Neural progenitor cell (in vitro differentiated cells): ENCODE measurements around the gene PITPNB. TPM values are rescaled to one million over a fixed set of nuclear protein-coding genes. Genes with fewer than 3 reads are reported as not detected.

Source experiments
- DNase-seq: peaks from one replicate; pipeline ENCODE4 v3.0.0-alpha.2; 2016; ENCODE audit warnings: low spot score
- H2AFZ ChIP-seq: fragments of 200-600 bp; sonication (generic); replicated peaks from 2 replicates; pipeline ENCODE4 v1.6.1; 2016; ENCODE audit warnings: antibody characterized with exemption
- H3F3A ChIP-seq: fragments of 200-600 bp; sonication (generic); 2 replicates; pipeline ENCODE4 v1.6.1; 2016; ENCODE audit warnings: antibody characterized with exemption, low read depth
- H3K27ac ChIP-seq: fragments of 200-600 bp; sonication (generic); 2 replicates; pipeline ENCODE4 v1.5.1; 2016; ENCODE audit warnings: mild to moderate bottlenecking
- H3K27me3 ChIP-seq: fragments of 200-600 bp; sonication (generic); 2 replicates; pipeline ENCODE4 v1.6.1; 2016; ENCODE audit warnings: mild to moderate bottlenecking, moderate library complexity
- H3K36me3 ChIP-seq: fragments of 200-600 bp; sonication (generic); 2 replicates; pipeline ENCODE4 v1.5.1; 2016
- H3K4me1 ChIP-seq: fragments of 200-600 bp; sonication (generic); 2 replicates; pipeline ENCODE4 v1.6.1; 2016; ENCODE audit warnings: mixed run types
- H3K4me2 ChIP-seq: fragments of 200-600 bp; sonication (generic); 2 replicates; pipeline ENCODE4 v1.6.1; 2016
- H3K4me3 ChIP-seq: fragments of 200-600 bp; sonication (generic); 2 replicates; pipeline ENCODE4 v1.5.1; 2016
- H3K79me2 ChIP-seq: fragments of 200-600 bp; sonication (generic); 2 replicates; pipeline ENCODE4 v1.6.1; 2016; ENCODE audit warnings: low read depth
- H3K9ac ChIP-seq: fragments of 200-600 bp; sonication (generic); 2 replicates; pipeline ENCODE4 v1.6.1; 2016
- H3K9me3 ChIP-seq: fragments of 200-600 bp; sonication (generic); 2 replicates; pipeline ENCODE4 v1.5.1; 2016; ENCODE audit warnings: low read depth
- H4K20me1 ChIP-seq: fragments of 200-600 bp; sonication (generic); 2 replicates; pipeline ENCODE4 v1.6.1; 2016; ENCODE audit warnings: low read depth
- H3K27ac Mint-ChIP-seq: 3 replicates; pipeline ENCODE4 v1.8.0; 2021; ENCODE audit warnings: mixed read lengths
- H3K27me3 Mint-ChIP-seq: 2 replicates; pipeline ENCODE4 v1.8.0; 2022; ENCODE audit warnings: low read depth, mild to moderate bottlenecking, inconsistent platforms, moderate library complexity, mixed read lengths; ENCODE audit not compliant: insufficient read depth
- H3K36me3 Mint-ChIP-seq: 3 replicates; pipeline ENCODE4 v1.8.0; 2021; ENCODE audit warnings: mixed read lengths
- H3K4me1 Mint-ChIP-seq: 3 replicates; pipeline ENCODE4 v1.8.0; 2021; ENCODE audit warnings: mixed read lengths
- H3K4me3 Mint-ChIP-seq: 3 replicates; pipeline ENCODE4 v1.8.0; 2021; ENCODE audit warnings: mild to moderate bottlenecking, moderate library complexity, mixed read lengths
- H3K9me3 Mint-ChIP-seq: 3 replicates; pipeline ENCODE4 v1.8.0; 2020; ENCODE audit warnings: mixed read lengths
- CTCF ChIP-seq: fragments of 200-600 bp; sonication (generic); IDR thresholded peaks from 2 replicates; pipeline ENCODE4 v1.5.1; 2017; ENCODE audit warnings: antibody characterized with exemption, mild to moderate bottlenecking
- EZH2 ChIP-seq: fragments of 200-600 bp; sonication (generic); IDR thresholded peaks from 2 replicates; pipeline ENCODE4 v1.6.1; 2017; ENCODE audit warnings: antibody characterized with exemption, mild to moderate bottlenecking, moderate library complexity
- EZH2phosphoT487 ChIP-seq: fragments of 200-600 bp; sonication (generic); IDR thresholded peaks from 2 replicates; pipeline ENCODE4 v1.6.1; 2017; ENCODE audit warnings: antibody characterized with exemption
- total RNA-seq: library from RNA; depleted of rRNA; stranded (reverse); fragments of >200 nt; gene quantifications from 2 replicates; pipeline ENCODE4 v1.2.3, GENCODE V29; 2015; ENCODE audit warnings: low replicate concordance

The PITPNB gene
- total RNA-seq, 1 donor from 2014 or later = 32.5 TPM

DNA sequence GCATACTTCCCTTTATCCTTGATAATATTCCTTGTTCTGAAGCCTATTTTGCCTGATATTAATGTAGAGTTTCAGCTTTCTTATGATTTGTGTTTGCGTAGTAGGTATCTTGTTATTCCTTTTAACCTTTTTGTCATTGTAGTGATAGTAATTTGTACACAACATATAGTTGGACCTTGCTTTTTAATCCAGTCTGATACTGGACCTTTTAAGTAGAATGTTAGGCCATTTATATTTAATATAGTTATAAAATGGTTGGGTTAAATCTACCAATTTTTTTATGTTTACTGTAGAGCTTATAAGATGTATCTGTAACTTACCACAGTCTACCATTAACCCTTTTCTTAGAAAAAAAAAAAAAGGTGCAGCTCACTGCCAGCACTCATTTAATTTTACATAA lies 8.6 kb upstream of the PITPNB start:
- H3K9ac ChIP-seq = no peak overlapping the region
- no peak overlapping the region for H3K4me3 ChIP-seq
- H4K20me1 ChIP-seq = no peaks in the 10 kb centered on the region
- no peaks in the 10 kb centered on the region for H3K27me3 ChIP-seq
- peaks cover 12% of the 10 kb centered on the region for H3F3A ChIP-seq
- H3K9me3 Mint-ChIP-seq = peaks cover 2% of the 10 kb centered on the region
- no peaks in the 10 kb centered on the region for H3K36me3 ChIP-seq
- H3K9me3 ChIP-seq = peaks cover 11% of the 10 kb centered on the region
- H3K4me1 ChIP-seq = peaks cover 13% of the 10 kb centered on the region
- peaks cover 2% of the 10 kb centered on the region for H3K4me1 Mint-ChIP-seq
- H3K79me2 ChIP-seq = peaks cover 89% of the 10 kb centered on the region
- no peak overlapping the region for H3K27ac ChIP-seq
- no peak overlapping the region for H3K4me2 ChIP-seq
- no peak overlapping the region for H2AFZ ChIP-seq
- DNase-seq = no peak
- peaks cover 25% of the 10 kb centered on the region for H3K36me3 Mint-ChIP-seq
- H3K27ac Mint-ChIP-seq = no peak overlapping the region
- no peaks in the 10 kb centered on the region for H3K27me3 Mint-ChIP-seq
- no peak for TF ChIP-seq CTCF
- no peak for TF ChIP-seq EZH2
- no peak for TF ChIP-seq EZH2phosphoT487
- no peak overlapping the region for H3K4me3 Mint-ChIP-seq

DNA sequence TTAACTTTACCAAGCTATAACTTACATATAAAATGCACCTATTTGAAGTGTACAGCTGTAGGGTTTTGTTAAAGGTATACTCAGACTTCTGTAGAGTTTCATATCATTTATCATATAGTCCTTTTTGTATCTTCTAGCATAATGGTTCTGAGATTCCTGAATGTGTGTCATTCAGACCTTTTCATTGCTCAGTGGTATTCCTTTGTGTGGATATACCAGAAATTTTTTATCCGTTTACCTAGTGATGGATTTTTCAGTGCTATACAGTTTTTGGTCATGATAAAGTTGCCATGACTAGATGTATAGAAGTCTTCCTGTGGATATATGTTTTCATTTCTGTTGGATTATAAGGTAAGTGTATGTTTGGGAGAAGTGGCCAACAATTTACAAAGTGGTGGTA lies 6.3 kb upstream of the PITPNB start:
- Mint-ChIP-seq H3K27me3 (no peaks in the 10 kb centered on the region), H3K36me3 (peaks cover 36% of the 10 kb centered on the region), H3K27ac (no peak overlapping the region), H3K9me3 (peaks cover 2% of the 10 kb centered on the region), H3K4me3 (no peak overlapping the region), H3K4me1 (peaks cover 15% of the 10 kb centered on the region)
- Histone ChIP-seq H3K4me3 (no peak overlapping the region), H3K79me2 (peaks cover 90% of the 10 kb centered on the region), H4K20me1 (no peaks in the 10 kb centered on the region), H2AFZ (no peak overlapping the region), H3K9ac (no peak overlapping the region), H3K27me3 (no peaks in the 10 kb centered on the region), H3K36me3 (peaks cover 4% of the 10 kb centered on the region), H3K4me2 (no peak overlapping the region), H3K9me3 (peaks cover 11% of the 10 kb centered on the region), H3F3A (peaks cover 10% of the 10 kb centered on the region), H3K4me1 (peaks cover 19% of the 10 kb centered on the region), H3K27ac (no peak overlapping the region)
- DNase-seq = no peak
- no peak for TF ChIP-seq EZH2phosphoT487

GRCh38 chr22:27919942-27920755 lies 1.1 kb upstream of the PITPNB start:
- peaks cover 6% of the 10 kb centered on the region for H3K27me3 Mint-ChIP-seq

More at GRCh38 chr22:27919942-27920755, 1.1 kb upstream of the PITPNB start:
- Histone ChIP-seq H3K9me3 (no peaks in the 10 kb centered on the region), H3K36me3 (peaks cover 4% of the 10 kb centered on the region), H3K27me3 (no peaks in the 10 kb centered on the region), H3K4me1 (peaks cover 26% of the 10 kb centered on the region), H3K79me2 (peaks cover 92% of the 10 kb centered on the region), H4K20me1 (peaks cover 37% of the 10 kb centered on the region), H2AFZ (peak overlapping the region; percentile 70), H3K4me2 (peak overlapping the region; percentile 90), H3K27ac (peak overlapping the region; percentile 80), H3F3A (peaks cover 19% of the 10 kb centered on the region), H3K4me3 (peak overlapping the region; percentile 81), H3K9ac (peak overlapping the region; percentile 54)
- Mint-ChIP-seq H3K36me3 (peaks cover 25% of the 10 kb centered on the region), H3K4me1 (peaks cover 39% of the 10 kb centered on the region), H3K4me3 (peak overlapping the region; percentile 97), H3K9me3 (no peaks in the 10 kb centered on the region), H3K27ac (peak overlapping the region; percentile 71)
- DNase-seq = peak; percentile 84
- TF ChIP-seq EZH2phosphoT487 = no peak
- TF ChIP-seq CTCF = peak; percentile 22
- no peak for TF ChIP-seq EZH2
